Activated CD8-positive, alpha-beta T cell treated with anti-CD3 and anti-CD28 coated beads for 36 hours (primary cell): ENCODE results near the gene NFS1. TPM values are rescaled to one million over a fixed set of nuclear protein-coding genes. Genes with fewer than 3 reads are reported as not detected.
"Not testable (repeated sequence)": the region's sequence is repeated elsewhere in the genome, so short reads cannot be mapped to it uniquely, and the experiment has no call there.

Source experiments
- ATAC-seq: fragments of 200-7000 bp; cut with Tn5 transposase; one replicate; pipeline ENCODE4 v1.10.0; 2021; ENCODE audit warnings: mild to moderate bottlenecking, moderate library complexity
- CTCF ChIA-PET: fragments of 350-600 bp; sonication (Branson Sonifier 250); formaldehyde crosslinking; loops from one replicate; lab custom pipeline; 2021; ENCODE audit warnings: antibody characterized with exemption; lab: Charles Lee
- POLR2A ChIA-PET: fragments of 350-600 bp; sonication (Branson Sonifier 250); formaldehyde crosslinking; loops from one replicate; lab custom pipeline; 2021; ENCODE audit warnings: antibody characterized with exemption; lab: Charles Lee
- DNase-seq: peaks from one replicate; pipeline ENCODE4 v3.0.0-alpha.2; 2020
- H3K27ac Mint-ChIP-seq: one replicate; pipeline ENCODE4 v1.8.0; 2021; ENCODE audit warnings: mild to moderate bottlenecking, mixed read lengths
- H3K27me3 Mint-ChIP-seq: one replicate; pipeline ENCODE4 v1.8.0; 2021; ENCODE audit warnings: mixed read lengths
- H3K36me3 Mint-ChIP-seq: one replicate; pipeline ENCODE4 v1.8.0; 2021; ENCODE audit warnings: low read depth, mixed read lengths
- H3K4me1 Mint-ChIP-seq: one replicate; pipeline ENCODE4 v1.8.0; 2021; ENCODE audit warnings: low read depth, mixed read lengths
- H3K4me3 Mint-ChIP-seq: one replicate; pipeline ENCODE4 v1.8.0; 2021; ENCODE audit warnings: mild to moderate bottlenecking, moderate library complexity, mixed read lengths
- H3K9me3 Mint-ChIP-seq: one replicate; pipeline ENCODE4 v1.8.0; 2021; ENCODE audit warnings: mixed read lengths
- intact Hi-C: fragments of 100-400 bp; cut with micrococcal nuclease; formaldehyde crosslinking; loops from one replicate; pipeline ENCODE4 v1.10.0; 2022
- total RNA-seq, 2 experiments: library from RNA; stranded (reverse); gene quantifications; one replicate each; pipeline ENCODE4 v1.2.3, GENCODE V29; 2021
- TF ChIP-seq, protein P1 (sequence below): fragments of 200-600 bp; IDR thresholded peaks from one replicate; pipeline ENCODE4 v1.8.0; 2022; ENCODE audit warnings: antibody characterized with exemption, mild to moderate bottlenecking

Gene NFS1
- total RNA-seq, 2 experiments from 2014 or later = 39.7 to 40.8 TPM

DNA sequence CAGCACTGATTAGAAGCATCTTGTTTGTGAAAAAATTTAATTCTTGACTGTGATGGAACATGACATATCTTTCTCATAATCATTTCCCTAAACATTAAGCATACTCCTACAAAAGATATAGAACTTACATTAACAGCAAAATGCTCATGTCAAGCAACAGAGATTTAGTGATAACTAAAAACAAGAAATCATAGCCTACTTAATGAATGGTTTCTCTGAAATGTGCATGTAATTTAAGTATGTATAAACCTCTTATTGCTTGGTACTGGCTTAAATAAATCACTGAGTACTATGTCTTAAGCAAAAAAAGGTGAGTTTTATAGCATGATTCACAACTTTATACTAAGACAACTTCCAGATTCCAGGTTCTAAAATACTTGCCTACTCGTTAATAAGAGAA, 9.3 kb upstream of the NFS1 start:
- H3K27me3 Mint-ChIP-seq = no peaks in the 10 kb centered on the region
- H3K4me3 Mint-ChIP-seq = no peak overlapping the region
- TF ChIP-seq, protein P1, sequence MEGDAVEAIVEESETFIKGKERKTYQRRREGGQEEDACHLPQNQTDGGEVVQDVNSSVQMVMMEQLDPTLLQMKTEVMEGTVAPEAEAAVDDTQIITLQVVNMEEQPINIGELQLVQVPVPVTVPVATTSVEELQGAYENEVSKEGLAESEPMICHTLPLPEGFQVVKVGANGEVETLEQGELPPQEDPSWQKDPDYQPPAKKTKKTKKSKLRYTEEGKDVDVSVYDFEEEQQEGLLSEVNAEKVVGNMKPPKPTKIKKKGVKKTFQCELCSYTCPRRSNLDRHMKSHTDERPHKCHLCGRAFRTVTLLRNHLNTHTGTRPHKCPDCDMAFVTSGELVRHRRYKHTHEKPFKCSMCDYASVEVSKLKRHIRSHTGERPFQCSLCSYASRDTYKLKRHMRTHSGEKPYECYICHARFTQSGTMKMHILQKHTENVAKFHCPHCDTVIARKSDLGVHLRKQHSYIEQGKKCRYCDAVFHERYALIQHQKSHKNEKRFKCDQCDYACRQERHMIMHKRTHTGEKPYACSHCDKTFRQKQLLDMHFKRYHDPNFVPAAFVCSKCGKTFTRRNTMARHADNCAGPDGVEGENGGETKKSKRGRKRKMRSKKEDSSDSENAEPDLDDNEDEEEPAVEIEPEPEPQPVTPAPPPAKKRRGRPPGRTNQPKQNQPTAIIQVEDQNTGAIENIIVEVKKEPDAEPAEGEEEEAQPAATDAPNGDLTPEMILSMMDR = no peak
- CTCF ChIA-PET = interaction anchor here (1.3 kb wide), 1 partner anchor 89 kb away, joined by 3 read pairs; no protein-coding TSS in a partner anchor
- no peak for ATAC-seq
- peaks cover 79% of the 10 kb centered on the region for H3K36me3 Mint-ChIP-seq
- H3K4me1 Mint-ChIP-seq = peaks cover 45% of the 10 kb centered on the region
- no peak for DNase-seq
- H3K27ac Mint-ChIP-seq = peak overlapping the region; percentile 59
- intact Hi-C loops = no loop called here
- no peaks in the 10 kb centered on the region for H3K9me3 Mint-ChIP-seq
- POLR2A ChIA-PET = interaction anchor here (0.7 to 36.9 kb wide), 5 partner anchors 7 to 250 kb away, joined by 3 to 1214 read pairs (median 3); partner anchors contain the start of genes NFS1, RBM39 and ROMO1

DNA sequence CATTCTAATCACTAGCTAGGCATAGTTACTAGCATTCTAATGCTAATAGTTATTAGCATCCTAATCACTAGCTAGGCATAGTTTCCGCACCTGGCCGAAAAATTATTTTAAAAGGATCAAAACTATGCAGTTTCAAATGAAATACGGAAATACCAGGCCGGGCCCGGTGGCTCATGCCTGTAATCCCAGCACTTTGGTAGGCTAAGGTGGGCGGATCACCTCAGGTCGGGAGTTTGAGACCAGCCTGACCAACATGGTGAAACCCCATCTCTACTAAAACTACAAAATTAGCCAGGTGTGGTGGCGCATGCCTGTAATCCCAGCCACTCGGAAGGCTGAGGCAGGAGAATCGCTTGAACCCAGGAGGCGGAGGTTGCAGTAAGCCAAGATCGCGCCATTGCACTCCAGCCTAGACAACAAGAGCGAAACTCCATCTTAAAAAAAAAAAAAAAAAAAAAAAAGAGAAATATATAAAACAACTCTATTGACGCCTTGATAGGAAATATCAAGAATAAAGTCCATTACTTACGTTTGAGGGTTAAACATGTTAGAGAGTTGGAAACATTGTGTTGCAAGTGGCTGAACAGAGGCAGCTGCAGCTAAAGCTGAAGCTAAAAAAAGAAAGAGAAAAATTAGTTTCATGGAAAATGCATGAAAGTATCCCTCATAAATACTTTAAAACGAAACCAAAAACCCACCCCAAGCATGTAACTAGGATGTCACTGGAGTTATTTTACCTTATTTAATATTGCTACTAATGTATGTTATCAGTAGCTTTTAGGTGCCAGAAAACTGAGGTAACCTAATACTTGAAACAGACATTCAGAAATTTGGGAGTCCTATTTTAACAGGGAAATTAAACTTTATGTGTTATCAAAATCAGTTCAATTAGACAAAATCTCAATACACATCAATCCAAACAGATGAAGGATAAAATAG, 7.7 kb upstream of the NFS1 start:
- peaks cover 82% of the 10 kb centered on the region for H3K36me3 Mint-ChIP-seq
- H3K4me3 Mint-ChIP-seq, H3K27me3 Mint-ChIP-seq, DNase-seq, H3K9me3 Mint-ChIP-seq, ATAC-seq, intact Hi-C loops: not testable (repeated sequence)
- ChIA-PET POLR2A (interaction anchor here (35.7 kb wide), 1 partner anchor 20 kb away, joined by 1214 read pairs; the partner anchor contains the start of gene RBM39), CTCF (interaction anchor here (1.0 to 1.3 kb wide), 4 partner anchors 8 to 88 kb away, joined by 3 to 4 read pairs (median 3); partner anchors contain the start of genes NFS1 and ROMO1)
- peaks cover 39% of the 10 kb centered on the region for H3K4me1 Mint-ChIP-seq
- peak overlapping the region; percentile 46 for H3K27ac Mint-ChIP-seq

DNA sequence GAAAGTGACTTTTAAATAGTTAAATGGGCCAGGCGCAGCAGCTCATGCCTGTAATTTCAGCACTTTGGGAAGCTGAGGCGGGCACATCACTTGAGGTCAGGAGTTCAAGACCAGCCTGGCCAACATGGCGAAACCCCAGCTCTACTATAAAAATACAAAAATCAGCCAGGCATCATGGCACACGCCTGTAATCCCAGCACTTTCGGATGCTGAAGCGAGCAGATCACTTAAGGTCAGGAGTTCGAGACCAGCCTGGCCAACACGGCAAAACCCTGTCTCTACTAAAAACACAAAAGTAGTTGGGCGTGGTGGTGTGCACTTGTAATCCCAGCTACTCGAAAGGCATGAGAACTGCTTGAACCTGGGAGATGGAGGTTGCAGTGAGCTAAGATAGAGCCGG, 6.7 kb upstream of the NFS1 start:
- ATAC-seq, intact Hi-C loops, H3K9me3 Mint-ChIP-seq, DNase-seq, H3K27ac Mint-ChIP-seq, H3K4me3 Mint-ChIP-seq, H3K27me3 Mint-ChIP-seq: not testable (repeated sequence)
- Mint-ChIP-seq H3K4me1 (peaks cover 33% of the 10 kb centered on the region), H3K36me3 (peaks cover 77% of the 10 kb centered on the region)
- POLR2A ChIA-PET = interaction anchor here (1.3 to 35.7 kb wide), 3 partner anchors 21 to 90 kb away, joined by 3 to 1214 read pairs (median 6); partner anchors contain the start of genes CPNE1, RBM12, RBM39 and SPAG4
- CTCF ChIA-PET = interaction anchor here (1.3 kb wide), 1 partner anchor 87 kb away, joined by 3 read pairs; no protein-coding TSS in a partner anchor

DNA sequence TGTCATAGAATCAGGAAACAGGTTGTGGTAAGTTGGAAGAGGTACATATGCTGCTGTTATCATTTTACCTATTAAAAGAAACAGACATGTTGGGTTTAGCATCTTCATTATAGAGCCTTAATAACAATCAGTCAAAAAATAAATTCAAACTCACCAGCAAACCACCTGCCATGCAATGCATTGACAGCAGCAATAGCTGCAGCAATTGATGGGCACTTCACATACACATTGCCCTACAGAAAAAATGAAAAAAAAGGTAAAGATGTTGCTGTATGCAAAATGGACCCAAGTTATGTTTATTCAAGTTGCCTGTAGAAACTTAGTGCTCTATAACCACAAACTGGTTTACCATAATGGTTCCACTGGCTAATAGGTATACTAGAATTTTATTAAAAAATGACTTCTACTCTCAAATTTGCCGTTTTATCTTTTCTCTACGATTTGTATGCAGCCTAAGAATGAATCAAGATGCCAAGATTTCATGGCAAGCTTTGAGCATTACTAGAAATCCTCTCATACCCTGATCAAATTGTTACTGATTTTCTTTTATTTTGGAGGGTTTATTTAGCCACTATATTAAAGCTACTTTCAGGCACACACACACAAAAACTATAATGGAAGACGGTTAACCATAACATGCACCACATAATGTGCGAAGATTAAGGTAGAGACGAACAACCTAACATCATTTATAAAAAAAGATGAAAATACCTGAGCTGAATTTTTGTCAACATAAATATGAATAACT, 5.5 kb upstream of the NFS1 start:
- intact Hi-C loops = no loop called here
- ATAC-seq = no peak
- H3K27ac Mint-ChIP-seq = peak overlapping the region; percentile 51

More for the DNA sequence above, 5.5 kb upstream of the NFS1 start:
- Mint-ChIP-seq H3K9me3 (no peaks in the 10 kb centered on the region), H3K4me1 (peaks cover 30% of the 10 kb centered on the region), H3K27me3 (no peaks in the 10 kb centered on the region), H3K36me3 (peaks cover 74% of the 10 kb centered on the region), H3K4me3 (no peak overlapping the region)
- POLR2A ChIA-PET = interaction anchor here (0.9 to 35.7 kb wide), 6 partner anchors 22 to 89 kb away, joined by 3 to 1214 read pairs (median 5); partner anchors contain the start of genes CPNE1, RBM12, RBM39 and SPAG4
- DNase-seq = no peak
- TF ChIP-seq, protein P1 = no peak
- CTCF ChIA-PET = interaction anchor here (0.7 to 2.8 kb wide), 3 partner anchors 30 to 103 kb away, joined by 3 to 6 read pairs (median 3); no protein-coding TSS in a partner anchor
